Kasumi-1 (cell line): Measurements from ENCODE around the gene CRYM.
A peak's percentile ranks its signal among the peaks of the same experiment; 100 is the strongest.
"Not testable (repeated sequence)": the region's sequence is repeated elsewhere in the genome, so short reads cannot be mapped to it uniquely, and the experiment has no call there.

Experiments used
- DNase-seq, 2 experiments: peaks; one replicate each; lab custom pipeline; 2025; lab: John Stamatoyannopoulos, UW

CRYM gene

GRCh38 chr16:21277927-21278706 is at the start of gene CRYM:
CRYM (minus strand) TSS chr16:21278290; CDS start chr16:21278251, 39 bp downstream.
- DNase-seq = peak in 1 of 2 experiments; percentile 1

DNA sequence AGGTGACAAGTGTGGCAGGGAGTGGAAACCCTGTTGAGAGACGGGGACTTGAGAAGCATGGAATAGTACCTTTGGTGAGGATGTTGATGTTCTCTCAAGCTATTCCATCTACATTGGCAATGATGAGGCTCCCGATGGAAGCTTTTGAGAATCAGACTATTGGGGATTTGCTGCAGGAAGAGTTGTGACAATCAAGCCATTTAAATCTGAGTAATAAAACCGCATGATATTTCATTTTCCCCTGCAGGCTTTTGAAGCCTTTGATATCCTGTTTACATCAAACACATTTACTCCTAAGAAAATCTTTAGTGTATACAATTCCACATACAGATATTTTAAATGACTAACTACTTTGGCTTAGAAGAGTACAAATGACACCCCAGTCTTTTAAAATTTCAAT is 49.0 kb upstream of the CRYM start:
- no peak for DNase-seq

DNA sequence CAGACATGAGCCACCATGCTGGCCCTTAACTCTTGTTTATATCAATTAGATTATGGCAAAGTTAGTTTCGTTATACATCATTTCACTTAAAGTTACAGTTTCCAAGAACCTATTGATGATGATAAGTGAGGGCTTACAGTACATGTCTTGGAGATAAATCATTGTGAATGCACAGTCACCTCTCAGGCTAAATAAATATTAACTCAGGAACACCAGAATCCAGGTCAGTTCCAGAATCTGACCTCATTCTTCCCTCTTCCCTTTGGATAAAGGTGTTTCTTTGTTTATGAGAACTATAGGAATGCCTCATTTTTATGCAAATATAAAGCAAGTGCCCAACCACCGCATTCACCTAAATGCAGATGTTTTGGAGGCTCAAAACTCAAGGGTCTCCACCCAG is 48.4 kb upstream of the CRYM start:
- DNase-seq = no peak

DNA sequence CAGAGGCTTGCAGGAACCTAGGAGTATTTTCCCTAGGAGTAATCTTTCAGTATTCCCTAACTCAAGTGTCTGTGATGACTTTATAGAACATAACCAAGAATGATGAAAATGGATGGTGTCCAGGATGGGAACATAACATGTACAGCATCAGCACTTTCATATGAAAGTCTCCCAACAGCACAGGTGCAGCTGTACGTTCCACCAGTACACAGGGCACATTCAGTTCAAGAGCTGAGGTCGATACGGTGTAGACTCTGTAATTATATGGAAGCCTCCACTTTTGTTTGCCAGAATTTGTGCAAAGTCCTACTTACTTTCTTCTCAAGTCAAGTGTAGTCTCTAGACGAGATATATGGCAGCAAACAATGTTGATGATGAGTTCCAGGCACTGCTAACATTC is 46.2 kb upstream of the CRYM start:
- no peak for DNase-seq

DNA sequence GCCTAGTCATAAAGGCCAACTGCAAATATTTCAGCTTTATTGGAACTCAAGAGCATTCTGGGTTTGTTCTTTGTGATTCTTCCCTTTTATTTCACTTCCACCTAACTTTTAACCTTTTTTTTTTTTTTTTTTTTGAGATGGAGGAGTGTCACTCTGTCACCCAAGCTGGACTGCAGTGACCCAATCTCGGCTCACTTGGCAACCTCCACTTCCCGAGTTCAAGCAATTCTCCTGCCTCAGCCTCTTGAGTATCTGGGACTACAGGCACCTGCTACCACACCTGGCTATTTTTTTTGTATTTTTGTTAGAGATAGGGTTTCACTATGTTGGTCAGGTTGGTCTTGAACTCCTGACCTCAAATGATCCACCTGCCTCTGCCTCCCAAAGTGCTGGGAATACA is 44.2 kb upstream of the CRYM start:
- DNase-seq = not testable (repeated sequence)

DNA sequence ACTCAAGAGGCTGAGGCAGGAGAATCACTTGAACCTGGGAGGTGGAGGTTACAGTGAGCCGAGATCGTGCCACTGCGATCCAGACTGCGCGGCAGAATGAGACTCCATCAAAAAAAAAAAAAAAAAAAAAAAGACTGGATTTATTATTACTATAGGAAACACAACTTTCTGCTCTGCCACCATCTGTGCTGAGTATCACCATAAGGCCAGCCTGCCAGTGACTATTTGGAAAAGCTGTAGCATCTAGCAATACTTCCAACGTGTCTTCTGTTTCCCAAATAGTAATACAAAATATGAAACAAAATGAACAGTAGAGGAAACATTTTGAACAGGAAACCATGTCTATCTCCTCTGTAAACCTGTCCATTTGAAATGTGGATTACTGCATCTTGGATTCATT is 43.6 kb upstream of the CRYM start:
- DNase-seq = no peak

DNA sequence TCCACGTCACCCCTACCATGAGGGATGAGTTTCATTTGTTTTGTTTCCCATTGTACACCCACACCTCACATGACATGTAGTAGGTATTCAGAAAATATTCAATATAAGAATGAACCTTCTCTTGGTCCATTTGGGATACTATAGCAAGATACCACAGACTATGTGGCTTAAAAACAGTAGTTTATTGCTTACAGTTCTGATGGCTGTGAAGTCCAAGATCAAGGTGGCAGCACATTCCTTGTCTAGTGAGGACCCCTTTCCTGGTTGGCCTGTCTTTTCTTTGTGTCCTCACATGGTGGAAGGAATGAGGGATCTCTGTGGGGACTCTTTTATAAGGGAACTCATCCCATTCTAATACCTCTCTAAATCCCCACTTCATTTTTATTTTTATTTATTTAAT is 36.2 kb upstream of the CRYM start:
- DNase-seq = no peak

- DNase-seq = not testable (repeated sequence)
Measured at GRCh38 chr16:21312863-21313372, 34.8 kb upstream of the CRYM start.

GRCh38 chr16:21312046-21312445 is 34.0 kb upstream of the CRYM start:
- DNase-seq = not testable (repeated sequence)

DNA sequence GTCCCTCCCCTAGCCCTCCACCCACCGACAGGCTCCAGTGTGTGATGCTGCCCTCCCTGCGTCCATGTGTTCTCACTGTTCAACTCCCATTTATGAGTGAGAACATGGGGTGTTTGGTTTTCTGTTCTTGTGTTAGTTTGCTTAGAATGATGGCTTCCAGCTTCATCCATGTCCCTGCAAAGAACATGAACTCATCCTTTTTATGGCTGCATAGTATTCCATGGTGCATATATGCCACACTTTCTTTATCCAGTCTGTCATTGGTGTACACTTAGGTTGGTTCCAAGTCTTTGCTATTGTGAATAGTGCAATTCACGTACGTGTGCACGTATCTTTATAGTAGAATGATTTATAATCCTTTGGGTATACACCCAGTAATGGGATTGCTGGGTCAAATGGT is 28.6 kb upstream of the CRYM start:
- DNase-seq = not testable (repeated sequence)

DNA sequence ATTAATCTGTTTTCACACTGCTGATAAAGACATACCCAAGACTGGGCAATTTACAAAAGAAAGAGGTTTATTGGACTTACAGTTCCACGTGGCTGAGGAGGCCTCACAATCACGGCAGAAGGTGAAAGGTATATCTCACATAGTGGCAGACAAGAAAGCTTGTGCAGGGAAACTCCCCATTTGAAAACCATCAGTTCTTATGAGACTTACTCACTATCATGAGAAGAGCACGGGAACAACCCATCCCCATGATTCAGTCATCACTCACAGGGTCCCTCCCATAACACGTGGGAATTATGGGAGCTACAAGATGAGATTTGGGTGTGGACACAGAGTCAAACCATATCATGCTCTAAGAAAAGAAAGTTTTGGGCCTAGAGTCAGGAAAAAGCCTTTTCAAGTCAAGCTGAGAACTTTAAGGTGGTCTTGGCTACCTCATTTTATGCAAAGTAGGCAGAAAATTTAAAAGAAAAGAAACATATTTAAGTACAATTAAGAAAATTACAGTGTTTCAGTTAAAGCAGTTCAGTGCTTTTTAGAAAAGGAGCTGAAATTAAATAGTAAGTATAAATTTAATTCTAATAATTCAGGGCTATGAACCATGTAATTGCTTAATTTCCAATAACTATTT is 24.9 kb upstream of the CRYM start:
- no peak for DNase-seq

GRCh38 chr16:21302454-21302853 is 24.4 kb upstream of the CRYM start:
- DNase-seq = no peak

- no peak for DNase-seq
Measured at GRCh38 chr16:21301895-21302291, 23.8 kb upstream of the CRYM start.

DNA sequence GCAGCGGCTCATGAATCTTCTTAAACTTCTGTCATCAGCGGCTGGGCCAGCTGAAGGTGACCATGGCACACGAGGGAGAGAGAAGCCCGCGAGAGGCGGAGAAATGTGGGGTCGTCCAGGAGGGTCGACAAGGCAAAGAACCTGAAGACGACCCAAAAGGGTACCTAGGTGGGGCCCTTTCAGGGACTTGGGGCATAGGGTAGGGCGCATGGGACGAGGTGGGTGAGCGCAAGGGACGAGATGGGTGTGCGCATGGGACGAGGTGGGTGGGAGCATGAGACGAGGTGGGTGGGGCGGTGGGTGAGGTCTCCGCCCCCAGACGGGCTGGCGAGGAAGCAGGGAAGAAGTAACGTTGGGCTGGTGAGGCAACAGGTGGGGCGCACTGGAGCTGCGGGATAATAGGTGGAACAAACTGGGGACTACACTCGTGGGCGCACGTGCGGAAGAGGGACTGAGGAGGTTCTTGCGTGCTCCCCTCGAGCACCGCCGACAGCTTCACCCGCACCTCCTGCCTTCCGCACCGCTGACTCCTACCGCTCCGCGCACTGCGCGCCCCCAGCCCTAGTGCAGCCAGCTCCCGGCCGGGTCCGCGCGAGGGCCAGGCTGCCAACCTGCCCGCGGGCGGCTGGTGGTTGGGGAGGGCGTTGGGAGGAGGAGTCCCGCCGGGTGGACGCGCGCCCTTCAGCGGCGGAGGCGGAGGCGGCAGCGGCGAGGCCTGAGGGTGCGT is 23.2 kb upstream of the CRYM start:
- DNase-seq = peak; percentile 24 to 28

DNA sequence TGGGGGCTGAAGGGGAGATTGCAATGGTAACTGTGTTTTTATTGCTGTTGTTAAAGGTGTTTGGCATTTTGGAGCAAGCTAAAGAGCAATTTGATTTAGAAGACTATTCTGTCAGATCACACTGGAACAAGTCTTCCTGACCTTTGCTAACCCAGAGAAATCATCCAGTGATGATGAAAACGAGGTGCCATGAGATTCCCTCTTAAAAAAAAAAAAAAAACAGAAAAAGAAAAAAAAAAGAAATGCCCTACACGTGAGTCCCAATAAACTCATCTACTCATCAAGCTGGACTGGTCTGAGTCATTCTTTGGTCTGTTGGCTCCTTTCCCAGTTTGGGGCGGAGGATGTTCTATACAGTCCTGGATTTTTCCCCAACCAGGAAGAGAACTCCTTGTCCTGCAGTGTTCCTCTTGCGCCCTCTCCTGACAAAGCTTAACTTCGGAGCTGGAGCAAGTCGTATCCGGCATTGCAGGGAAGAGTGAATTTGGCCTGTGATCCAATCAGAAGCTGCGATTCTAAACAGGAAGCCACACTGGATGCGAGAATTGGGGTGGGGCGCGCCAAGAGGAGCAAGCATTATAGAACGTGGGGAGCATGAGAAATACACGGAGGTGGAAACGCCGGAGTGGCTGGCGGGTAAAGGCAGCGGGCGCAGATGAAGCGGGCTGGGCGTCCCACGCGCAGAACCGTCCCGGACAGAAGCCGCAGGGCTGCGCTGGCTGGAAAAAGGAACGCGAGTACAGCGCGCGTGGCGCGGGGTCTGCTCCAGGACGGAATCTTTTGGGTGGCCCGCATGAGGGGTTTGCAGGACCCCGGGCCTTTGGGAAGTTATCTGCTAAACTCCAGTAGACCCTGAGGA is 22.4 kb upstream of the CRYM start:
- peak; percentile 81 for DNase-seq

- DNase-seq = not testable (repeated sequence)
Measured at GRCh38 chr16:21289789-21290188, 11.7 kb upstream of the CRYM start.

GRCh38 chr16:21285314-21285713 is 7.2 kb upstream of the CRYM start:
- no peak for DNase-seq

DNA sequence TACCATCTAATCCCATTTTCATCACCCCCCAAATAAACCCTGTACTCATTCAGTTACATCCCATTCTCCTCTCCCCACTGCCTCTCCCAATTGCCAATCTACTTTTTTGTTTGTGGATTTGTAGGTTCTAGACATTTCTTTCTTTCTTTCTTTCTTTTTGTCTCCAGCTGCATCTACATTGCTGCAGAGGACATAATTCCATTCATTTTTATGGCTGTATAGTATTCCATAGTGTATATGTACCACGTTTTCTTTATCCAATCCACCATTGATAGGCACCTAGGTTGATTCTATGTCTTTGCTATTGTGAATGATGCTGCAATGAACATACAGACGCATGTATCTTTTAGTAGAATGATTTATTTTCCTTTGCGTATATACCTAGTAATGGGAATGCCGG is 6.3 kb upstream of the CRYM start:
- no peak for DNase-seq

DNA sequence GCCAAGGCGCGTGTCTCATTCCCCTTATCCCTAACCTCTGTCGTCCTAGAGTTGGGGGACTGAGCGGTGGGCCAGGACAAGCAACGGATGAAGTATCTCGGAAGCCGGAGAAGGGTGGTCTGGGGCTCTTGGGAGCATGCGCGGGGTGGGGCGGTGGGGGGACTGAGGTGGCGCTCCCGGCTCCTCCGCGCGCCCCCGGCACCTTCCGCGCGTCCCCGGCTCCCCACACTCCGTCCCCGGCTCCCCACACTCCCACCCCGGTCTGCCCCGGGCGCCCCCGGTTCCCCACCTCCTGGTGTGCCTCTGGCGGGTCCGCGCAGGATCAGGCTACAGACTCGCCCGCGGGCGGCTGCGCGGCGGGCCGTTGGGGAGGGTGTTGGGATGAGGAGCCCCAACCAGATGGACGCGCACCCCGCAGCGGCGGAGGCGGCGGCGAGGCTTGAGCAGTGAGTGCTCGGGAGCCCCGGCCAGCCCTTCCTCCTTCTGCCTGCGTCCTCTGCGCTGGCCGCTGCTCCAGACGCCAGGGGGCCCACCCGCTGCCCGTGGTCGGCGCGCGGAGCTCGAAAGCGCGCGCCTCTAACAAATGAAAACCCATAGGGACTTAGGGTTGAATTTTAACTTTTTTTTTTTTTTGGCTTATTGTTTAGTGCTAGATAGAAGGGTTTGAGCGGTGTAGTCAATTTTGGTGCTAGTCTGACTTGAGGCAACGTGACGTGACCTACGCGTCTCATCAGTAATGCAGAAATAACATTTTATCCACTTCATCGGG is 5.6 kb upstream of the CRYM start:
- no peak for DNase-seq

DNA sequence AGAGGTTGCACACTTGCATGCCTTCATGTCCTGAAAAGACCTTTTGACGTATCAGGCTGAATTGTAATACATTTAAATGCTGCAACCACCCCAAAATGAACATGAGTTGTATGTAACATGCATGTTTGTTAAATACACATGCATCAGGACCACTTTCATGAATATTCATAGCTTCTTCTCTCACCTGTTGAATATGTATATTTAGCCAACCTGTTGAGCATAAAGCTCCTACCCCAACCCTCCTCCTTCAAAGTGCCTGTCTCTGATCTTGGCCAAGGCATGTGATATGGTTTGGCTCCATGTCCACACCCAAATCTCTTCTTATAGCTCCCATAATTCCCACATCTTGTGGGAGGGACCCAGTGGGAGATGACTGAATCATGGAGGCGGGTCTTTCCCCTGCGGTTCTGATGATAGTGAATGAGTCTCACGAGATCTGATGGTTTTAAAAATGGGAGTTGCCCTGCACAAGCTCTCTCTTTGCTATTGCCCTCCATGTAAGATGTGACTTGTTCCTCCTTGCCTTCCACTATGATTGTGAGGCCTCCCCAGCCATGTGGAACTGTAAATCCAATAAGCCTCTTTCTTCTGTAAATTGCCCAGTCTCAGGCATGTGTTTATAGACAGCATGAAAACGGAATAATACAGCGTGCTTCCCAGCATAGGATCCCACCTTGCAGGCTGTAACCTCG is 3.8 kb upstream of the CRYM start:
- DNase-seq = no peak
